Activated CD8-positive, alpha-beta memory T cell treated with anti-CD3 and anti-CD28 coated beads, Interleukin-2, amount 50 U/mL, for 1 hour (primary cell): ENCODE results near the gene SERPINA1.
"Not testable (repeated sequence)": the region's sequence is repeated elsewhere in the genome, so short reads cannot be mapped to it uniquely, and the experiment has no call there.

Experiments used
- DNase-seq: peaks from one replicate; pipeline ENCODE4 v3.0.0-alpha.2; 2020; ENCODE audit errors: extremely low read depth

SERPINA1 gene

GRCh38 chr14:94369766-94370523, 18.5 kb downstream of the SERPINA1 start:
- DNase-seq: not testable (repeated sequence)

DNA sequence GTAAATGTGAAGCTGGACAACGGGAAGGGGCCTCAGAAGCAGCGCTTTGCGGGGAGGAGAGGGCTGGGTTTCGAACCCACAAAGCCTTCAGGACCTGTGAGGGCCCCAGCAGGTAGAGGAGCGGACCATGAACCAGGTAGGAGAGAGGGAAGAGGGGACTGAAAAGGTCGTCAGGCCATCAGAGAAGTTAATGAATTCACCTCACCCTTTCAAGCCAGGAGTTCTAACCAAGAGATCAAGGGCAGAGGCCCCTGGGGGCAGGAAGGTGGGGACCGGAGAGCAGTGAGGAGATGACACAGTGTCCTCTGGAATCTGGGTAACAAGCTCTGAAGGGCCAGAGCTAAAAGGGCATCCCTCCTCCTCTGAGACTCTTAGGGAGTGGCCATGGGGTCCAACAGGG, 19.4 kb downstream of the SERPINA1 start:
- DNase-seq: no peak

DNA sequence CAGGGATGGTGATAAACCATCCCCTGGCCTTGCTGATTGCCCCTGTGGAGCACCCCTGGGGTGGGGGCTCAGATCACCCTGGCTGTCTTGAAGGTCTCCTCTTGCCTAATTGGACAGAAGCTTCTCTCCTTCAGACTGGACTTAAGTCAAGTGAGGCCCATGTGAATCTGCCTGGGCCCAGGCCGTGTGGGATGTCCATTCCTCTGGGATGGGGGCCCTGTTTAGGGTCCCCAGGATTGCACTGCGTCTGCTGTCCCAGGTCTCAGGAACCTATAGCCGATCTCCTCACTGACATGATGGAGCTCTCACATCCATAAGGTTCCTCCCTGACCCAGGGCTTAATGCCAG, 20.2 kb downstream of the SERPINA1 start:
- DNase-seq: no peak

DNA sequence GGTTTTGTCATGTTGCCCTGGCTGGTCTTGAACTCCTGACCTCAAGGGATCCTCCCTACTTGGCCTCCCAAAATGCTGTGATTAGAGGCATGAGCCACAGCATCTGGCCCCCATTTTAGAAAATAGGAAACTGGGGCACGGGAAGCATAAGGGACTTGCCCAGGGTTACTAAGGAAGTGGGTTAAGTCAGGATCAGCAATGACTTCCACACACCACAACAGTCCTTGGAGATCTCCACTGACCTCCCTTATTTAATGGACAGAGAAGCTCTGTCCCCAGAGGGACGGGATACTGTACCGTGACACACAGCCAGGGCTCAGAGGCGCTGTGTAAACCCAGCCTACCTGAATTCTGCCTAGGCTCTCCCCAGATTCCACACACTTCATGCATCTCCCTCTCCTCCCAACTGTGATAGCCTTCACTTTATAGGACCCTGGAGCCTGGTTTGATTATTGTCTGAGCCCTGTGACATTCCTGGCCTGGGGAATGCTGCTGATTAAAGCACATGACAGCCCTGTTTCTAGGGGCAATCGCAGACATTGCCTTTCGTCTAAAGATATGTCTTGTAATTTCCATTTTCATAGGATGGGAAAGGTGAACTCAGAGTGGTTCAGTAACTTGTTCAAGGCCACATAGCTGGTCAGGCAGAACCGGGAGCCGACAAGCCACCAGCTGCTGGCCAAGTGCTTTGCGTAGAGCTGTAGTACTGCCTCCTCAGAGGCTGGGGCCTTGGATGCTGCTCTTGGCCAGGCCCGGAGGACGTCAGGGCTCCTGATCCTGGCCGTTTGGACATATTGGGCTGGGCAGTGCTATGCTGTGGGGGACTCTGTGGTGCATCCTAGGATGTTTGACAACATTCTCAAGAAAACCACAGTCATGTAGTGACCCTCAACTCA, 20.8 kb downstream of the SERPINA1 start:
- DNase-seq: no peak

DNA sequence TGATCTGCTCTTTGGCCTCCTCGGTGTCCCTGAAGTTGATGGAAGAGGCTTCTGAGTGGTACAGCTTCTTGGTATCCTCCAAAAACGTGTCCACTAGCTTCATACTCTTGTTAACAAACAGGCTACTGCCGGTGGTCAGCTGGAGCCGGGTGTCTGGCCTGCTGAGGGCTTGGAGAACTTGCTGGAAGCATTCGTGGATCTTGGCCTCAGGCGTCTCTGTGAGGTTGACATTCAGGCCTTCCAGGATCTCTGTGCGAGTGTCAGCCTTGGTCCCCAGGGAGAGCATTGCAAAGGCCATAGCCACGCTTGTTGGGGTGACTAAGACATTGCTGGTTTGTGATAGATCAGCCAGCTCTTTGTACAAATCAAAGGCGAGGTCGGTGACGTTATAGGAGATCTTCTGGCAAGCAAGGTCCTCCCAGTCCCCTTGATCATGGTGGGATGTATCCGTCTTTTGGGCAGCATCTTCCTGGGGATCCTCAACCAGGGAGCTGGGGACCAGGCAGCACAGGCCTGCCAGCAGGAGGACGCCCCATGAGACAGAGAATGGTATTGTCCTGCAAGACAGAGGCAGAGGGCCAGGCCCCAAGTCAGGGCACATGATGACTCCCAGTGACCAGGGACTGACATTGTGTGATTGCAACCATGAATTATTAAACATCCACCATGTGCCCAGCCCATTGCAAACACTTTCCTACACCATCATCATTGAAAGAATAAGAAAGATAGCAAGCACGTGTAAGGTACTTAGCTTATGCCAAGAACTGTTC, 22.1 kb downstream of the SERPINA1 start, which contains the start of gene SERPINA2:
Gene SERPINA2 (minus strand): TSS at position 553 of the 770 bp plus-strand sequence.
- no peak for DNase-seq

DNA sequence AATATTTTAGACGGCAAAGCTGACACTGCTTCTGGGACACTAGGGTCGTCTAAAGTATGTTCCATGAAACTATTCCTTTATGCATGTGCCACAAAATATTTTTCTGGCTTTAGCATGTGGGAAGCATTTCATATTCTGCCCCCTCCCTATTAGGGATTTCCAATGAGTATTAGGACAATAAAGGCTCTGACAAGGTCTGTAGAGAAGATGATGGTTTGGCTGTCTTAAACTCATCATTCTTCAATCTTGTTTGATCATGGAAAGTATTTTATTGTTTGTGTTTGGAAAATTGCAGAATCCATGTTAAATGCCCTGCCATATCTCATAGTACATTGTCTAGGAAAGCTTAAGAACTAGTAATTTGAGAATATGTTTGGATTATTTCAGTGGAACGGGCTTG, 22.8 kb downstream of the SERPINA1 start:
- DNase-seq: no peak

DNA sequence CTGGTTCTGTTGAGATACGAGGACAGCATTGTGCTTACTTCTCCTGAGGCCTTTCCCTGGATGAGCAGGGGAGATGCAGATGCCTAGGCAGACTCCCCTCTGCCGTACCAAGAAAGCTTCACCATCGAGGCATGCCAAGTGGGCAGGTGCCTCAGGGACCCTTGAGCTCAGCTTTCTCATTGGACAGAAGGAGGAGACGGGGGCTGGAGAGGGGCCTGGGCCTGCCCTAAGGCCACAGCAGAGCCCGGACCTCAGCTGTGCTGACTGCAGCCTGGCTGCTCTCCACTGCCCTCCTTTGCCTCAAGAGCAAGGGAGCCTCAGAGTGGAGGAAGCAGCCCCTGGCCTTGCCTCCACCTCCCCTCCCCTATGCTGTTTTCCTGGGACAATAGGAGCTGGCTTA, 23.4 kb downstream of the SERPINA1 start:
- DNase-seq: no peak

GRCh38 chr14:94364037-94364436, 24.4 kb downstream of the SERPINA1 start:
- DNase-seq: no peak

DNA sequence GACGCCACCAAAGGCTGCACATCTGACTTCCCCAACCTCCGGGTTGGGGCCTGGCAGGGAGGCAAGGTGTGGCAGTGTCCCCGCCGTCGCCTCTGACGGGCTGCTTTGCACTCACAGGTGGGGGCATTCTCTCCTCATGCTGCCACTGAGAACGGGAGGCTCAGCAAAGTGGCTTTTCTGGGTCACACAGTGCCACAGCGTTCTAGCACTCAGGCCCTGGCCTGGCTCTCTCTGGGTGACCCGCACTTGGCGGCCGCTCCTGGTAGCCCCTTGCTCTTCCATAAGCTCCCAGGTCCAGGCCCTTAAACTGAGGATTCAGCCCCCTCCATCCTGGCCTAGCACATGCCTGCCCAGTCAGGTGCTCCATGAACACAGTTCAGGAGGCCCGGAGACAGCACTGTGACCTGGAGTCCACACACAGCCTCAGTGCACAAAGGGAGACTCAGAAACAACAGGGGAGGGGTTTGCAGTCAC, 25.2 kb downstream of the SERPINA1 start:
- DNase-seq: no peak

GRCh38 chr14:94362614-94363133, 25.7 kb downstream of the SERPINA1 start:
- no peak for DNase-seq

GRCh38 chr14:94361682-94362081, 26.7 kb downstream of the SERPINA1 start:
- DNase-seq: no peak

DNA sequence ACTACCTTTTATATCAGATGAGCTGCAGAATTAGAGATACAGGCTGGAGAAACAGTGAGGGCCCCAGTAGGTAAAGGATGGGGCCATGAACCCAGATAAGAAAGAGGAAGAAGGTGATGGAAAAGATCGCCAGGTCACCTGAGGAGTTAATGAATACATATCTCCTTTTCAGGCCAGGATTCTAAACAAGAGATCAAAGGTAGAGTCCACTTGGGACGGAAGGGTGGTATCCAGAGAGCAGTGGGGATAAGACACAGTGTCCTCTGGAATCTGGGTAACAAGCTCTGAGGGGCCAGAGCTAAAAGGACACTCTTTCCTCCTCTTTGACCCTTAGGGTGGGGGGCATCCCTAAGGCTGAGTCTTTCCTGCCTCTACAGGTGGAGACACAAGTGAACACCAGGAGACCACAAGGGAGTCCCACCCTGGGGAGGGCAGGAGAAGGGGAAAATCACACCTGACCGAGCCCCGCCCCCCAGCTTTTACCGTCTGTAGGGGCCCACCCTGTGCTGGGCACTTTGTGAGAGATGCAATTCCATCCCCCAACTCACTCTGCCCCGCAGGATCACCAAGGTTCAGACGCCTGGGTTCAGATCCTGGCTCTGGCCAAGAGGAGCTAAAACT, 27.3 kb downstream of the SERPINA1 start:
- DNase-seq: no peak

DNA sequence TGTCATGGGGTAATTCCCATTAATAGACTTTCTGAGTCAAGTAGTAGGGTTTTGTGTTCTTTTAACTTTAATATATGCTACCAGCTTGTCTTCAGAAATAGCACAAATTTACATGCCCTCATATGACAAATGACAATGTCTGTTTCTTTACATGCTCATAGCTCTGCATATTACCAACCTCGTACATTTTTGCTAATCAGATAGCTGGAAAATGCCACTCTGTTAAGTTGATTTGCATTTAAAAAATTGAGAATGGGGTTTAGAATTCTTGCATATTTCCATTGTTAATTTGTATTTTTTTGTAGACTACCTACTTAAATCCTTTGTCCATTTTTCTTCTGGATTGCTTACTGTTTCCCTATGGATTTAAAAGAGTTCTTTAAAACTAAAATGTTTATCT, 31.2 kb downstream of the SERPINA1 start:
- DNase-seq: no peak

- DNase-seq: no peak
Measured at GRCh38 chr14:94356379-94357056, 31.9 kb downstream of the SERPINA1 start.

GRCh38 chr14:94355191-94355794, 33.1 kb downstream of the SERPINA1 start:
- DNase-seq: no peak

- no peak for DNase-seq
Measured at GRCh38 chr14:94354638-94355185, 33.7 kb downstream of the SERPINA1 start.

DNA sequence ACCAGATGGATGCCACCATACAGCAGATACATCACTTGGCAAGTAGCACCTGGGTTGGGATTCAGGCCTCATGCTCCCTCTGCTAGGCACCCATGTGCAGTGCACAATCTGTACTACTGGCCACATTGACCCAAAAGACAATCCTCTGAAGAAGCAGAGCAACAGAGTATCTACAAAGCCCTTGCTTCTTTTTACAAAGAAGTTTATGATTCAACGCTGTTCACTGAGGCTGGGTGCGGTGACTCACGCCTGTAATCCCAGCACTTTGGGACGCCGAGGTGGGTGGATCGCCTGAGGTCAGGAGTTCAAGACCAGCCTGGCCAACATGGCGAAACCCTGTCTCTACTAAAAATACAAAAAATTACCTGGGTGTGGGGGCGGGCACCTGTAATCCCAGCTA, 34.2 kb downstream of the SERPINA1 start:
- DNase-seq: not testable (repeated sequence)

DNA sequence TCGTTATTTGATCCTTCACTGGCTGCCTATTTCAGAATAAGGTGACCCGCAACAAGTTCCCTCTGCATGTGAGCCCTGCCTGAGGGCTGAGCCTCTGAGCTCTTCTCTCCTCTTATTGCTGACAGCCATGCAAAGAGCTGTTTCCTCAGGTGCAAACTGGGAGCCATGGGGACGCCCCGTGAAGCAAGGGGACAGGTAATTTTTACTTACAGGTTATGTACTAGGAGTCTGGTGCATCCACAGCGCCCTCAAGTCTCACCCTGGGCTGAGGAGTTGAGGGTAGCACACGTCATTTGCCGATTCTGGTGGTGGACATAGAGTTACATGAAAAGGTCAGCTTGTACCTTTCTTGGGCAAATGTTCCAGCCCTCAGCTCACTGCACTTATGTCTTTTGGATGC, 39.1 kb downstream of the SERPINA1 start:
- DNase-seq: no peak

DNA sequence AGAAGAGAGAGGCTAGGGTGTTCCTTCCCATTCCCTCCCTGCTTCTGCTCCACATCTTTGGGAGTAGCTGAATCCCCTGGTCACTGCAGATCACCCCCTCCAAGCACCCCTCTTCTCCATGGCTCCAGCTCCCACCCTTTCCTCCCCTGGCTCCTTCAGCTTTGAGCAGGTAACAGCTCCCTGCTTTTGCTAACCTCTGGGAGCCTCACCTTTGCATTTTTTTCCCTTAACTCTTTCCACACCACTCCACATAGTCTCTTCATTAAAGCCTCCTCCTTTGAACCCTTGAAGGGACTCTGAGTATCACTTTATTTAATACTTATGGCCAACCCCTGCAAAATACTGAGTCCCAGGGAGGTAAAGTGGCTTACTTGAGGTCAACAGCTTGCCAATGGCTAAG, 39.6 kb downstream of the SERPINA1 start:
- no peak for DNase-seq

GRCh38 chr14:94346841-94347240, 41.6 kb downstream of the SERPINA1 start:
- no peak for DNase-seq
